ENCODE data around the gene RNF38.

Gene RNF38

GRCh38 chr9:36293171-36293570, 106.9 kb downstream of the RNF38 start:
- H2AFZ ChIP-seq (ENCODE audit: low read depth, low read length), result no peak overlapping the region
- no peaks in the 10 kb centered on the region for H3K27me3 ChIP-seq (ENCODE audit: insufficient read depth, low read length)
- H3K4me3 ChIP-seq (ENCODE audit: low read length), result no peak overlapping the region
- H3K9me3 ChIP-seq (ENCODE audit: low read length), result no peaks in the 10 kb centered on the region
- H3K36me3 ChIP-seq (ENCODE audit: insufficient read depth, low read length), result no peaks in the 10 kb centered on the region
- H3K4me1 ChIP-seq (ENCODE audit: insufficient read depth, low read length), result no peaks in the 10 kb centered on the region

DNA sequence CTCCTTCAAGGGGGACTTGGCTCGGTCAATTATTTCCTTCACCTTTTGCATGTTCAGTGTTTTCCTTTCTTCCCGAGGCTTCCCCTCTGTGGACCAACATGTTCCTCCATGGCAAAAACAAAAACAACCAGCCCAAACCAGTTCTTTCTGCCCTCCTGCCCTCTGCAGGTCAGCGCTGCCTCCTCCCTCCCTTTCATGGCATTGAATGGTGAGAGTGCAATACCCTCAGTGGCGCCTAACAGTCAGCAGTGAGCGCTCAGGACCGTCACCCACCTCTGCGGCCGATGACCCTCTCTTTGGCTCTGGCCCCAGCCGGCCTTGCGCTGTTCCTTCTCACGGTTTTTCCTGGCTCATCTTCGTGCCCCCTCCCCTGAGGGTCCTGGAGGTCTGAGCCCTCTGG, 107.4 kb downstream of the RNF38 start:
- Histone ChIP-seq H3K36me3 (ENCODE audit: insufficient read depth, low read length) (no peaks in the 10 kb centered on the region), H3K9me3 (ENCODE audit: low read length) (no peaks in the 10 kb centered on the region), H3K27me3 (ENCODE audit: insufficient read depth, low read length) (no peaks in the 10 kb centered on the region), H3K4me1 (ENCODE audit: insufficient read depth, low read length) (no peaks in the 10 kb centered on the region), H3K4me3 (ENCODE audit: low read length) (no peak overlapping the region), H2AFZ (ENCODE audit: low read depth, low read length) (no peak overlapping the region)

DNA sequence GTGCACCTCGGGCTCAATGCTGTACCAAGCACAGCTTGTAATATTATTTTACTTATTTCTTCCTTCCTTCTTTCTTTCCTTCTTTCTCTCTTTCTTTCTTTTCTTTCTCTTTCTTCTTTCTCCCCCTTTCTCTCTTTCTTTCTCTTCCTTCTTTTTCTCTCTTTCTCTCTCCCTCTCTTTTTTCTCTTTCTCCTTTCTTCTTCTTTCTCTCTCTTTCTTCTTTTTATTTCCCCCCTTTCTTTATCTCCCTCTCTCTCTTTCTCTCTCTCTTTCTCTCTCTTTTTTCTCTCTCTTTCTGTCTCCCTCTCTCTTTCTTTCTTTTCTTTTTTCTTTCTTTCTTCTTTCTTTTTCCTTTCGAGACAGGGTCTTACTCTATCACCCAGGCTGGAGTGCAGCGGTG, 109.1 kb downstream of the RNF38 start:
- Histone ChIP-seq H3K4me3 (ENCODE audit: low read length) (no peak overlapping the region), H3K9me3 (ENCODE audit: low read length) (no peaks in the 10 kb centered on the region), H3K27me3 (ENCODE audit: insufficient read depth, low read length) (no peaks in the 10 kb centered on the region), H3K4me1 (ENCODE audit: insufficient read depth, low read length) (no peaks in the 10 kb centered on the region), H3K36me3 (ENCODE audit: insufficient read depth, low read length) (no peaks in the 10 kb centered on the region), H2AFZ (ENCODE audit: low read depth, low read length) (no peak overlapping the region)

DNA sequence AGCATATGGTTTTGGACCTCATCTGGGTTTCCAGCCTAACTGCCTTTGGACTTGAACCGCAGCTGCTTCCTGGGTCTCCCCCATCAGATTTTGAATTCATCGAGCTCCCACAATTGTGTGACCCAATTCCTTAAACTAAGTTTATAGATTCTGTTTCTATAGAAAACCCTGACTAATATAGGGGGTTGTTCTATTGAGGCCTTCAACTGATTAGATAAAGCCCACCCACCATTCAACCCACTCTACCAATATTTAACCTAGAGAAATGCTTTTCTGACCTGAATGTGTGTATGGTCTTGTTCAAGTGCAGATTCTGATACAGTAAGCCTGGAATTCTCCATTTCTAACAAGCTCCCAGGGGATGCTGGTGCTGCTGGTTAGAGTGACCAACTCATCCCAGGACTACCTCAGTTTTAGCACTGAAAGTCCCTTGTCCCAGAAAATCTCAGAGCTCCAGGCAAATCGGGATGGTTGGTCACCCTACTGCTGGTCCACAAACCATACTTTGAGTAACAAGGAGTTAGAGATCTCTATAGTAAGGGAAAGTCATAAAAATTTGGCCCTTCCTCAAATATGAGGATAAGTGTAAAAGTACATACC, 110.1 kb downstream of the RNF38 start:
- Histone ChIP-seq H3K36me3 (ENCODE audit: insufficient read depth, low read length) (no peaks in the 10 kb centered on the region), H3K9me3 (ENCODE audit: low read length) (no peaks in the 10 kb centered on the region), H2AFZ (ENCODE audit: low read depth, low read length) (no peak overlapping the region), H3K27me3 (ENCODE audit: insufficient read depth, low read length) (no peaks in the 10 kb centered on the region), H3K4me3 (ENCODE audit: low read length) (no peak overlapping the region), H3K4me1 (ENCODE audit: insufficient read depth, low read length) (no peaks in the 10 kb centered on the region)

- no peak overlapping the region for H2AFZ ChIP-seq (ENCODE audit: low read depth, low read length)
- H3K27me3 ChIP-seq (ENCODE audit: insufficient read depth, low read length), result no peaks in the 10 kb centered on the region
- no peaks in the 10 kb centered on the region for H3K36me3 ChIP-seq (ENCODE audit: insufficient read depth, low read length)
- no peak overlapping the region for H3K4me3 ChIP-seq (ENCODE audit: low read length)
- no peaks in the 10 kb centered on the region for H3K4me1 ChIP-seq (ENCODE audit: insufficient read depth, low read length)
- no peaks in the 10 kb centered on the region for H3K9me3 ChIP-seq (ENCODE audit: low read length)
Measured at GRCh38 chr9:36288070-36288469, 112.0 kb downstream of the RNF38 start.

Data from neuron (in vitro differentiated cells).